ENCODE results near the gene PON1. TPM values are rescaled to one million over a fixed set of nuclear protein-coding genes. Genes with fewer than 3 reads are reported as not detected.

Gene PON1
- not detected for total RNA-seq
- not detected for polyA plus RNA-seq
- total RNA-seq = 0 reads per million in 6 experiments

GRCh38 chr7:95324431-95324830 lies at the start of gene PON1:
Gene PON1, minus strand, starts transcription at chr7:95324532. Its CDS starts 57 bp downstream, at chr7:95324475.
- POLR2A ChIA-PET = no interaction called here
- H3K4me1 Mint-ChIP-seq = peaks cover 0 to 5% (median 3%) of the 10 kb centered on the region in 4 donors
- peaks cover 0 to 6% (median 0%) of the 10 kb centered on the region in 9 donors for H3K9me3 Mint-ChIP-seq
- DNase-seq (peak in 3 of 10 donors; percentile 13 to 38 (median 17)), ATAC-seq (peak; percentile 59 to 72)
- H3K36me3 Mint-ChIP-seq = peaks cover 0 to 7% (median 2%) of the 10 kb centered on the region in 3 donors
- H3K27me3 Mint-ChIP-seq = peaks cover 4 to 18% (median 11%) of the 10 kb centered on the region in 5 donors
- H3K4me3 Mint-ChIP-seq = peak within 1 kb of the TSS in 4 of 10 donors; percentile 11 to 50 (median 32)
- no peak within 1 kb of the TSS for H3K27ac Mint-ChIP-seq

GRCh38 chr7:95373323-95373722 lies 49.0 kb upstream of the PON1 start:
- POLR2A ChIA-PET = no interaction called here
- peaks cover 0 to 2% (median 0%) of the 10 kb centered on the region in 4 donors for H3K4me1 Mint-ChIP-seq
- H3K27ac Mint-ChIP-seq = no peak overlapping the region
- no peak for DNase-seq
- peaks cover 0 to 17% (median 5%) of the 10 kb centered on the region in 5 donors for H3K27me3 Mint-ChIP-seq
- H3K9me3 Mint-ChIP-seq = peaks cover 0 to 12% (median 0%) of the 10 kb centered on the region in 9 donors
- ATAC-seq = no peak
- H3K4me3 Mint-ChIP-seq = no peak overlapping the region
- peaks cover 0 to 12% (median 0%) of the 10 kb centered on the region in 3 donors for H3K36me3 Mint-ChIP-seq

- DNase-seq = no peak
- Mint-ChIP-seq H3K36me3 (no peaks in the 10 kb centered on the region), H3K9me3 (no peaks in the 10 kb centered on the region), H3K4me1 (no peaks in the 10 kb centered on the region), H3K27me3 (peaks cover 0 to 10% (median 2%) of the 10 kb centered on the region in 5 donors), H3K27ac (no peak overlapping the region), H3K4me3 (no peak overlapping the region)
- no peak for ATAC-seq
- POLR2A ChIA-PET = no interaction called here
These were observed 43.9 kb upstream of the PON1 start for GRCh38 chr7:95368235-95368634.

GRCh38 chr7:95367606-95368005 lies 43.3 kb upstream of the PON1 start:
- H3K27me3 Mint-ChIP-seq = peaks cover 0 to 11% (median 2%) of the 10 kb centered on the region in 5 donors
- H3K4me3 Mint-ChIP-seq = no peak overlapping the region
- no peaks in the 10 kb centered on the region for H3K36me3 Mint-ChIP-seq
- H3K4me1 Mint-ChIP-seq = no peaks in the 10 kb centered on the region
- no peak overlapping the region for H3K27ac Mint-ChIP-seq
- POLR2A ChIA-PET = no interaction called here
- ATAC-seq = no peak
- H3K9me3 Mint-ChIP-seq = no peaks in the 10 kb centered on the region
- no peak for DNase-seq

GRCh38 chr7:95365151-95365550 lies 40.8 kb upstream of the PON1 start:
- Mint-ChIP-seq H3K27me3 (peaks cover 0 to 18% (median 2%) of the 10 kb centered on the region in 5 donors), H3K9me3 (no peaks in the 10 kb centered on the region), H3K27ac (no peak overlapping the region), H3K4me3 (no peak overlapping the region), H3K4me1 (no peaks in the 10 kb centered on the region), H3K36me3 (no peaks in the 10 kb centered on the region)
- ATAC-seq (no peak), DNase-seq (no peak)
- POLR2A ChIA-PET = no interaction called here

GRCh38 chr7:95357623-95358022 lies 33.3 kb upstream of the PON1 start:
- no peak for DNase-seq
- Mint-ChIP-seq H3K36me3 (peaks cover 0 to 3% (median 0%) of the 10 kb centered on the region in 3 donors), H3K4me1 (no peaks in the 10 kb centered on the region), H3K9me3 (peaks cover 0 to 7% (median 0%) of the 10 kb centered on the region in 9 donors), H3K27me3 (peaks cover 0 to 12% (median 3%) of the 10 kb centered on the region in 5 donors), H3K4me3 (no peak overlapping the region), H3K27ac (no peak overlapping the region)
- no peak for ATAC-seq
- POLR2A ChIA-PET = no interaction called here

GRCh38 chr7:95342642-95343307 lies 18.4 kb upstream of the PON1 start:
- Mint-ChIP-seq H3K4me1 (no peaks in the 10 kb centered on the region), H3K9me3 (no peaks in the 10 kb centered on the region), H3K27ac (no peak overlapping the region), H3K36me3 (no peaks in the 10 kb centered on the region), H3K4me3 (no peak overlapping the region), H3K27me3 (peaks cover 0 to 3% (median 1%) of the 10 kb centered on the region in 5 donors)
- DNase-seq (no peak), ATAC-seq (no peak)
- POLR2A ChIA-PET = no interaction called here

GRCh38 chr7:95342029-95342428 lies 17.7 kb upstream of the PON1 start:
- Mint-ChIP-seq H3K27ac (no peak overlapping the region), H3K9me3 (no peaks in the 10 kb centered on the region), H3K36me3 (no peaks in the 10 kb centered on the region), H3K27me3 (peaks cover 0 to 6% (median 1%) of the 10 kb centered on the region in 5 donors), H3K4me3 (no peak overlapping the region), H3K4me1 (no peaks in the 10 kb centered on the region)
- no peak for ATAC-seq
- POLR2A ChIA-PET = no interaction called here
- no peak for DNase-seq

- Mint-ChIP-seq H3K27me3 (peaks cover 0 to 6% (median 1%) of the 10 kb centered on the region in 5 donors), H3K27ac (no peak overlapping the region), H3K4me3 (no peak overlapping the region), H3K4me1 (no peaks in the 10 kb centered on the region), H3K36me3 (no peaks in the 10 kb centered on the region), H3K9me3 (no peaks in the 10 kb centered on the region)
- ATAC-seq (no peak), DNase-seq (no peak)
- POLR2A ChIA-PET = no interaction called here
These were observed 16.2 kb upstream of the PON1 start for GRCh38 chr7:95340491-95340890.

GRCh38 chr7:95338832-95339231 lies 14.5 kb upstream of the PON1 start:
- Mint-ChIP-seq H3K27ac (no peak overlapping the region), H3K27me3 (peaks cover 0 to 6% (median 1%) of the 10 kb centered on the region in 5 donors), H3K4me1 (peaks cover 0 to 3% (median 0%) of the 10 kb centered on the region in 4 donors), H3K4me3 (no peak overlapping the region), H3K9me3 (no peaks in the 10 kb centered on the region), H3K36me3 (no peaks in the 10 kb centered on the region)
- DNase-seq = no peak
- POLR2A ChIA-PET = no interaction called here
- ATAC-seq = no peak

GRCh38 chr7:95335093-95335492 lies 10.8 kb upstream of the PON1 start:
- H3K9me3 Mint-ChIP-seq = no peaks in the 10 kb centered on the region
- POLR2A ChIA-PET = no interaction called here

GRCh38 chr7:95334447-95334846 lies 10.1 kb upstream of the PON1 start:
- no peak for ATAC-seq
- Mint-ChIP-seq H3K9me3 (no peaks in the 10 kb centered on the region), H3K27me3 (peaks cover 0 to 3% (median 0%) of the 10 kb centered on the region in 5 donors), H3K36me3 (no peaks in the 10 kb centered on the region), H3K4me1 (peaks cover 6 to 14% (median 13%) of the 10 kb centered on the region in 4 donors), H3K4me3 (no peak overlapping the region), H3K27ac (no peak overlapping the region)
- no peak for DNase-seq
- POLR2A ChIA-PET = no interaction called here

More at GRCh38 chr7:95335093-95335492, 10.8 kb upstream of the PON1 start:
- DNase-seq (no peak), ATAC-seq (no peak)
- H3K4me3 Mint-ChIP-seq = no peak overlapping the region
- H3K4me1 Mint-ChIP-seq = peaks cover 5 to 12% (median 10%) of the 10 kb centered on the region in 4 donors
- no peaks in the 10 kb centered on the region for H3K36me3 Mint-ChIP-seq
- no peak overlapping the region for H3K27ac Mint-ChIP-seq
- H3K27me3 Mint-ChIP-seq = peaks cover 0 to 3% (median 0%) of the 10 kb centered on the region in 5 donors

GRCh38 chr7:95330961-95331337 lies 6.6 kb upstream of the PON1 start:
- Mint-ChIP-seq H3K4me1 (peaks cover 6 to 14% (median 13%) of the 10 kb centered on the region in 4 donors), H3K36me3 (peaks cover 0 to 7% (median 2%) of the 10 kb centered on the region in 3 donors), H3K4me3 (peak overlapping the region; percentile 70 to 84 (median 74)), H3K27me3 (peaks cover 0 to 11% (median 0%) of the 10 kb centered on the region in 5 donors), H3K27ac (peak overlapping the region; percentile 41 to 85 (median 70)), H3K9me3 (peaks cover 0 to 6% (median 0%) of the 10 kb centered on the region in 9 donors)
- POLR2A ChIA-PET = no interaction called here
- DNase-seq = no peak
- peak in 1 of 2 donors; percentile 20 for ATAC-seq
